HL-60 (cell line): ENCODE measurements around the gene RTN4RL2.
A peak's percentile ranks its signal among the peaks of the same experiment; 100 is the strongest.

ENCODE experiments used
- DNase-seq, 2 experiments: peaks; one replicate each; pipeline ENCODE4 v3.0.0-alpha.2; 2010 to 2020; ENCODE audit warnings: low read depth in 1 of 2, low spot score in 1 of 2
- H3K27ac ChIP-seq: fragments of 250-450 bp; sonication (Bioruptor Pico); replicated peaks from 2 replicates; pipeline ENCODE4 v1.5.1; 2020; ENCODE audit warnings: mild to moderate bottlenecking, moderate library complexity
- H3K27me3 ChIP-seq: fragments of 250-450 bp; sonication (Bioruptor Pico); 2 replicates; pipeline ENCODE4 v1.5.1; 2021; ENCODE audit warnings: mild to moderate bottlenecking, moderate library complexity; ENCODE audit not compliant: insufficient read depth, poor library complexity, severe bottlenecking
- H3K4me3 ChIP-seq: replicated peaks from 2 replicates; pipeline ENCODE4 v1.5.1; 2011; ENCODE audit warnings: mild to moderate bottlenecking, control low read depth, low read length; ENCODE audit not compliant: insufficient read depth
- GABPA ChIP-seq: IDR thresholded peaks from 2 replicates; pipeline ENCODE4 v1.6.1; 2012; ENCODE audit warnings: low read depth
- POLR2AphosphoS5 ChIP-seq: IDR thresholded peaks from 2 replicates; pipeline ENCODE4 v1.6.1; 2012; ENCODE audit warnings: low read depth
- SPI1 ChIP-seq: IDR thresholded peaks from 2 replicates; pipeline ENCODE4 v1.6.1; 2012; ENCODE audit warnings: low read depth, mild to moderate bottlenecking, borderline replicate concordance
- TF ChIP-seq, protein P1 (sequence below): IDR thresholded peaks from one replicate; pipeline ENCODE4 v1.5.1; 2011; ENCODE audit warnings: low read length, control low read depth, inconsistent platforms; ENCODE audit not compliant: insufficient read depth
- TF ChIP-seq, protein P2 (sequence below): IDR thresholded peaks from 2 replicates; pipeline ENCODE4 v1.6.1; 2012; ENCODE audit warnings: low read depth; ENCODE audit not compliant: insufficient replicate concordance

RTN4RL2 gene

DNA sequence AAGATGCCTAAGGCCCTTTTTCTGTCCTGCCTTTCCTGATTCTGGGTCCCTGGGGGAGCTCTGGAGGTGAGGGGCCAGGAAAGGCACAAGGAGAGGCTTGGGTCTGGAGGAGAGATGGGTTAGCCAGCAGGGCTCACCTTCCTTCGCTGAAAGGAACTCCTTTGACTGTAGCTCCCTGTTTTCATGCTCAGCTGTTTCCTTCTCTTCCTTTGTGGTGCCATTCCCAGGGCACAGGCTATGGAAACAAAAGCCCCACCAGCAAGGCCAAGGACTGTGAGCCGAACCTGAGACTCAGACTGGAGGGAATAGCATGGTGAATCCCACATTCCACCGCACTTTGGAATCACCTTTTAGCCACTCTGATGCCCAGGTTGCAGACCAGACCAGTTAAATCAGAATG is 43.9 kb upstream of the RTN4RL2 start:
- Histone ChIP-seq H3K27me3 (no peaks in the 10 kb centered on the region), H3K4me3 (no peak overlapping the region), H3K27ac (no peak overlapping the region)
- TF ChIP-seq SPI1 (no peak), GABPA (no peak), POLR2AphosphoS5 (no peak)
- TF ChIP-seq, protein P1, sequence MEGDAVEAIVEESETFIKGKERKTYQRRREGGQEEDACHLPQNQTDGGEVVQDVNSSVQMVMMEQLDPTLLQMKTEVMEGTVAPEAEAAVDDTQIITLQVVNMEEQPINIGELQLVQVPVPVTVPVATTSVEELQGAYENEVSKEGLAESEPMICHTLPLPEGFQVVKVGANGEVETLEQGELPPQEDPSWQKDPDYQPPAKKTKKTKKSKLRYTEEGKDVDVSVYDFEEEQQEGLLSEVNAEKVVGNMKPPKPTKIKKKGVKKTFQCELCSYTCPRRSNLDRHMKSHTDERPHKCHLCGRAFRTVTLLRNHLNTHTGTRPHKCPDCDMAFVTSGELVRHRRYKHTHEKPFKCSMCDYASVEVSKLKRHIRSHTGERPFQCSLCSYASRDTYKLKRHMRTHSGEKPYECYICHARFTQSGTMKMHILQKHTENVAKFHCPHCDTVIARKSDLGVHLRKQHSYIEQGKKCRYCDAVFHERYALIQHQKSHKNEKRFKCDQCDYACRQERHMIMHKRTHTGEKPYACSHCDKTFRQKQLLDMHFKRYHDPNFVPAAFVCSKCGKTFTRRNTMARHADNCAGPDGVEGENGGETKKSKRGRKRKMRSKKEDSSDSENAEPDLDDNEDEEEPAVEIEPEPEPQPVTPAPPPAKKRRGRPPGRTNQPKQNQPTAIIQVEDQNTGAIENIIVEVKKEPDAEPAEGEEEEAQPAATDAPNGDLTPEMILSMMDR: no peak
- DNase-seq: peak in 1 of 2 experiments; percentile 52

DNA sequence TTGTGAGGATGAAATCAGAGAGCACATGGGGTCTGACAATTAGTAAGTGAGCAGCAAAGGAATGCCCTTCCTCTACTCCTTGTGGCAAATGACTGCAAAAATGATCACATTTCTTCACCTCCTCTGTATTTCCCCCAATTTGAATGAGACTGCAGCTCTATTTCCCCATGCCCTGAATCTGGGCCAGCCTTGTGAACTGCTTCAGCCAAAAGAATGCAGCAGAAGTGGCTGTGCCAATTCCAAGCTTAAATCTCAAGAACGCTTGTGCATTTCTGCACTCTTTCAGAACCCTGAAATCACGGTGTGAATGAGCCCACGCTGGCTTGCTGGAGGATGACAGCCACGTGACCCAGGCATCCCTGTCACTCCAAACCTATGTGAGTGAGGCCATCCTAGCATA is 43.3 kb upstream of the RTN4RL2 start:
- TF ChIP-seq, protein P1: no peak
- no peak for TF ChIP-seq GABPA
- no peak for TF ChIP-seq SPI1
- no peak for TF ChIP-seq POLR2AphosphoS5
- Histone ChIP-seq H3K4me3 (no peak overlapping the region), H3K27ac (no peak overlapping the region), H3K27me3 (no peaks in the 10 kb centered on the region)
- DNase-seq: peak in 1 of 2 experiments; percentile 46

DNA sequence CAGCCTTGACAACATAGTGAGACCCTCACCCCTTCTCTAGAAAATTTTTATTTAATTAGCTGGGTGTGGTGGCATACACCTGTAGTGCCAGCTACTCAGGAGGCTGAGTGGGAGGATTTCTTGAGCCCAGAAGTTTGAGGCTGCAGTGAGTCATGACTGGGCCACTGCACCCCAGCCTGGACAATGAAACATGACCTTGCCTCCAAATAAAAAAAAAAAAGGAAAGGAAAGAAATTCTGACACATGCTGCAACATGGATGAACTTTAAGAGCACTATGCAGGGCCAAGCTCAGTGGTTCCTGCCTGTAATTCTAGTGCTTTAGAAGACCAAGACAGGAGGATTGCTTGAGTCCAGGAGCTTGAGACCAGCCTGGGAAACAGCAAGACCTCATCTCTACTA is 42.2 kb upstream of the RTN4RL2 start:
- Histone ChIP-seq H3K4me3 (no peak overlapping the region), H3K27me3 (no peaks in the 10 kb centered on the region), H3K27ac (no peak overlapping the region)
- DNase-seq: peak in 1 of 2 experiments; percentile 49
- TF ChIP-seq, protein P2, sequence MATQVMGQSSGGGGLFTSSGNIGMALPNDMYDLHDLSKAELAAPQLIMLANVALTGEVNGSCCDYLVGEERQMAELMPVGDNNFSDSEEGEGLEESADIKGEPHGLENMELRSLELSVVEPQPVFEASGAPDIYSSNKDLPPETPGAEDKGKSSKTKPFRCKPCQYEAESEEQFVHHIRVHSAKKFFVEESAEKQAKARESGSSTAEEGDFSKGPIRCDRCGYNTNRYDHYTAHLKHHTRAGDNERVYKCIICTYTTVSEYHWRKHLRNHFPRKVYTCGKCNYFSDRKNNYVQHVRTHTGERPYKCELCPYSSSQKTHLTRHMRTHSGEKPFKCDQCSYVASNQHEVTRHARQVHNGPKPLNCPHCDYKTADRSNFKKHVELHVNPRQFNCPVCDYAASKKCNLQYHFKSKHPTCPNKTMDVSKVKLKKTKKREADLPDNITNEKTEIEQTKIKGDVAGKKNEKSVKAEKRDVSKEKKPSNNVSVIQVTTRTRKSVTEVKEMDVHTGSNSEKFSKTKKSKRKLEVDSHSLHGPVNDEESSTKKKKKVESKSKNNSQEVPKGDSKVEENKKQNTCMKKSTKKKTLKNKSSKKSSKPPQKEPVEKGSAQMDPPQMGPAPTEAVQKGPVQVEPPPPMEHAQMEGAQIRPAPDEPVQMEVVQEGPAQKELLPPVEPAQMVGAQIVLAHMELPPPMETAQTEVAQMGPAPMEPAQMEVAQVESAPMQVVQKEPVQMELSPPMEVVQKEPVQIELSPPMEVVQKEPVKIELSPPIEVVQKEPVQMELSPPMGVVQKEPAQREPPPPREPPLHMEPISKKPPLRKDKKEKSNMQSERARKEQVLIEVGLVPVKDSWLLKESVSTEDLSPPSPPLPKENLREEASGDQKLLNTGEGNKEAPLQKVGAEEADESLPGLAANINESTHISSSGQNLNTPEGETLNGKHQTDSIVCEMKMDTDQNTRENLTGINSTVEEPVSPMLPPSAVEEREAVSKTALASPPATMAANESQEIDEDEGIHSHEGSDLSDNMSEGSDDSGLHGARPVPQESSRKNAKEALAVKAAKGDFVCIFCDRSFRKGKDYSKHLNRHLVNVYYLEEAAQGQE: no peak
- TF ChIP-seq, protein P1: no peak
- TF ChIP-seq GABPA: no peak
- TF ChIP-seq SPI1: no peak
- no peak for TF ChIP-seq POLR2AphosphoS5

DNA sequence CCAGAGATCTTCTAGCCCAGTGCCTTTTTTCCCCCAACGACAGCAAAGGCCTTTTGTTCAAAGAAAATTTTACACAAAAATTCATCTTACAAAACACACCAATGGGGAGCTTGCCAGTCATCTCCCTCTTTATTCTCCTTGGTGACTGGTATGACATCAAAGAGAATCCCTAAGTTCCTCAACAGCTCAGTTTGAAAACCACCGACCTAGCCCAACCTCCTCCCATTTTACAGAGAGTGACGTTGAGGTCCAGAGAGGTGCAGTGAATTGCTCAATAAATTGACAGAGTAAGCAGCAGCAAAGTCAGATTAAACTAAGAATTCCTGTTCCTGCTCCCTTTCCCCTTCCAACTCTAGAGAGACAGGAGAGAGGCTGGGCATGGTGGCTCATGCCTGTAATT is 41.2 kb upstream of the RTN4RL2 start:
- no peak overlapping the region for H3K27ac ChIP-seq
- TF ChIP-seq GABPA: no peak
- no peak for TF ChIP-seq POLR2AphosphoS5
- no peak for TF ChIP-seq SPI1
- TF ChIP-seq, protein P2: no peak
- TF ChIP-seq, protein P1: no peak
- DNase-seq: peak in 1 of 2 experiments; percentile 62
- no peak overlapping the region for H3K4me3 ChIP-seq
- H3K27me3 ChIP-seq: no peaks in the 10 kb centered on the region
